HepG2 (cell line): Measurements from ENCODE around the gene DAB2IP. TPM values are rescaled to one million over a fixed set of nuclear protein-coding genes. Genes with fewer than 3 reads are reported as not detected.

ENCODE experiments used
- ATF2 ChIP-seq: sonication (generic); formaldehyde crosslinking; IDR thresholded peaks from 2 replicates; pipeline ENCODE4 v1.4.0; 2020; ENCODE audit warnings: missing genetic modification reagents
- FOXO4 ChIP-seq: sonication (generic); formaldehyde crosslinking; conservative IDR thresholded peaks from 2 replicates; pipeline ENCODE4 v1.8.1; 2023; ENCODE audit warnings: missing genetic modification reagents
- GMEB2 ChIP-seq: IDR thresholded peaks from 2 replicates; pipeline ENCODE4 v1.6.1; 2016; ENCODE audit warnings: missing biosample characterization, missing genetic modification reagents, low read depth
- GTF3A ChIP-seq: sonication (generic); formaldehyde crosslinking; conservative IDR thresholded peaks from 2 replicates; pipeline ENCODE4 v1.4.0; 2020; ENCODE audit warnings: mild to moderate bottlenecking, missing genetic modification reagents
- HES4 ChIP-seq: sonication (generic); formaldehyde crosslinking; IDR thresholded peaks from 2 replicates; pipeline ENCODE4 v1.9.0; 2021; ENCODE audit warnings: mild to moderate bottlenecking, missing genetic modification reagents, borderline replicate concordance
- MAFG ChIP-seq: sonication (generic); formaldehyde crosslinking; IDR thresholded peaks from 2 replicates; pipeline ENCODE4 v1.5.1; 2020; ENCODE audit warnings: mild to moderate bottlenecking, missing genetic modification reagents
- NONO ChIP-seq, 2 experiments: fragments of 450-650 bp in 1 of 2; sonication (generic) in 1 of 2; formaldehyde crosslinking in 1 of 2; IDR thresholded peaks in 1 of 2; conservative IDR thresholded peaks in 1 of 2; 2 replicates each; pipeline versions ENCODE4 v1.6.1 to v1.8.0; 2017 to 2022; ENCODE audit warnings: mild to moderate bottlenecking in 1 of 2, missing genetic modification reagents in 1 of 2, moderate library complexity in 1 of 2
- POGK ChIP-seq: sonication (generic); formaldehyde crosslinking; conservative IDR thresholded peaks from 2 replicates; pipeline ENCODE4 v1.8.0; 2022; ENCODE audit warnings: mild to moderate bottlenecking, moderate library complexity, missing genetic modification reagents
- SATB2 ChIP-seq: sonication (generic); formaldehyde crosslinking; IDR thresholded peaks from 2 replicates; pipeline ENCODE4 v1.5.0; 2020; ENCODE audit warnings: missing genetic modification reagents
- SNAPC2 ChIP-seq: sonication (generic); formaldehyde crosslinking; IDR thresholded peaks from 2 replicates; pipeline ENCODE4 v1.8.1; 2022; ENCODE audit warnings: mild to moderate bottlenecking, missing genetic modification reagents
- SP5 ChIP-seq: IDR thresholded peaks from 2 replicates; pipeline ENCODE4 v1.6.1; 2016; ENCODE audit warnings: low read depth, borderline replicate concordance
- YEATS4 ChIP-seq: sonication (generic); formaldehyde crosslinking; IDR thresholded peaks from 2 replicates; pipeline ENCODE4 v1.4.0; 2020; ENCODE audit warnings: missing genetic modification reagents, borderline replicate concordance
- ZBTB10 ChIP-seq: sonication (generic); formaldehyde crosslinking; IDR thresholded peaks from 2 replicates; pipeline ENCODE4 v1.4.0; 2020; ENCODE audit warnings: missing genetic modification reagents, borderline replicate concordance
- ZBTB3 ChIP-seq: sonication (generic); formaldehyde crosslinking; IDR thresholded peaks from 2 replicates; pipeline ENCODE4 v1.4.0; 2020; ENCODE audit warnings: low read depth, mild to moderate bottlenecking, moderate library complexity, missing genetic modification reagents, borderline replicate concordance
- ZGPAT ChIP-seq: IDR thresholded peaks from 2 replicates; pipeline ENCODE4 v1.6.1; 2016; ENCODE audit warnings: mild to moderate bottlenecking
- ZNF367 ChIP-seq: sonication (generic); formaldehyde crosslinking; IDR thresholded peaks from 2 replicates; pipeline ENCODE4 v1.4.0; 2020; ENCODE audit warnings: missing genetic modification reagents, borderline replicate concordance
- ZNF780A ChIP-seq: sonication (generic); formaldehyde crosslinking; IDR thresholded peaks from 2 replicates; pipeline ENCODE4 v1.8.0; 2022; ENCODE audit warnings: mild to moderate bottlenecking, missing genetic modification reagents, moderate library complexity
- polyA plus RNA-seq, 8 experiments: library from polyadenylated mRNA; depleted of rRNA in 3 of 8; stranded (reverse) in 7 of 8; unstranded in 1 of 8; fragments of >200 nt; fragmentation: Illumina TruSeq in 4 of 8; extraction: Trizol in 4 of 8; gene quantifications; 2 replicates each; pipeline versions ENCODE4 v1.2.1 to v1.2.3, GENCODE V29; 2011 to 2016; ENCODE audit warnings: low read depth in 4 of 8, missing spikeins in 1 of 8, mixed read lengths in 1 of 8; ENCODE audit not compliant: insufficient read depth in 1 of 8
- total RNA-seq, 5 experiments: library from RNA; depleted of rRNA; stranded (reverse); fragments of >200 nt; fragmentation: Illumina TruSeq; extraction: Trizol; gene quantifications; 2 replicates each; pipeline ENCODE4 v1.2.3, GENCODE V29; 2016; ENCODE audit warnings: low read depth in 1 of 5

DAB2IP gene
- total and polyA plus RNA-seq, 2 of the 13 experiments (the other 11 are each of a cell fraction or from before 2014, with no cell fraction given): 25.3 to 37.9 TPM

GRCh38 chr9:121744002-121744686 is 92.7 kb downstream of the DAB2IP start (continued):
- TF ChIP-seq SATB2 (CRISPR knock-in tag) (no peak), ZNF367 (no peak), MAFG (no peak), ZNF780A (CRISPR knock-in tag) (no peak), POGK (CRISPR knock-in tag) (0 out of 2 replicates have a peak, but pooled peaks have one; percentile 27), FOXO4 (CRISPR knock-in tag) (no peak), HES4 (no peak), SNAPC2 (CRISPR knock-in tag) (no peak), ZBTB3 (CRISPR knock-in tag) (no peak), ZGPAT (CRISPR knock-in tag) (no peak), GTF3A (CRISPR knock-in tag) (no peak), GMEB2 (CRISPR knock-in tag) (no peak), ZBTB10 (CRISPR knock-in tag) (no peak), SP5 (0 out of 2 replicates have a peak, but pooled peaks have one; percentile 15), NONO (IDR thresholded peaks at IDR 0.05) (no peak), NONO (CRISPR knock-in tag; conservative IDR thresholded peaks at IDR 0.05) (peak; percentile 73), YEATS4 (CRISPR knock-in tag) (no peak; the same call in 1 of the 2 replicates), ATF2 (CRISPR knock-in tag) (0 out of 2 replicates have a peak, but pooled peaks have one; percentile 18)
